Nephron progenitor cell (in vitro differentiated cells): ENCODE data around the gene TNFRSF14.

ENCODE experiments used
- DNase-seq: peaks from one replicate; pipeline ENCODE4 v3.0.0; 2021
- H3K27ac Mint-ChIP-seq: 2 replicates; pipeline ENCODE4 v1.8.0; 2021; ENCODE audit warnings: mild to moderate bottlenecking, moderate library complexity, mixed read lengths
- H3K27me3 Mint-ChIP-seq: 2 replicates; pipeline ENCODE4 v1.8.0; 2021; ENCODE audit warnings: mild to moderate bottlenecking, low read depth, mixed read lengths; ENCODE audit not compliant: poor library complexity
- H3K36me3 Mint-ChIP-seq: 2 replicates; pipeline ENCODE4 v1.8.0; 2021; ENCODE audit warnings: low read depth, mixed read lengths
- H3K4me1 Mint-ChIP-seq: 2 replicates; pipeline ENCODE4 v1.8.0; 2021; ENCODE audit warnings: mixed read lengths
- H3K4me3 Mint-ChIP-seq: 2 replicates; pipeline ENCODE4 v1.8.0; 2021; ENCODE audit warnings: mild to moderate bottlenecking, moderate library complexity, mixed read lengths
- H3K9me3 Mint-ChIP-seq: 2 replicates; pipeline ENCODE4 v1.8.0; 2021; ENCODE audit warnings: mild to moderate bottlenecking, moderate library complexity, mixed read lengths
- CTCF ChIP-seq: fragments of 200-600 bp; sonication (generic); IDR thresholded peaks from 2 replicates; pipeline ENCODE4 v1.5.0; 2021; ENCODE audit warnings: antibody characterized with exemption

The TNFRSF14 gene

GRCh38 chr1:2586154-2587070 lies 30.2 kb downstream of the TNFRSF14 start, which contains the start of gene PRXL2B:
TSS of gene PRXL2B (plus strand) at chr1:2586777. CDS start at chr1:2586886, 109 bp downstream.
- H3K4me3 Mint-ChIP-seq, result peak within 1 kb of the TSS; percentile 87

GRCh38 chr1:2587071-2587859 lies 31.1 kb downstream of the TNFRSF14 start:
- TF ChIP-seq CTCF, result no peak
- Mint-ChIP-seq H3K4me3 (peak overlapping the region; percentile 75), H3K9me3 (peaks cover 5% of the 10 kb centered on the region), H3K27me3 (peaks cover 3% of the 10 kb centered on the region), H3K36me3 (peaks cover 10% of the 10 kb centered on the region), H3K4me1 (peaks cover 28% of the 10 kb centered on the region), H3K27ac (no peak overlapping the region)
- no peak for DNase-seq

More at GRCh38 chr1:2586154-2587070, 30.2 kb downstream of the TNFRSF14 start, which contains the start of gene PRXL2B:
- no peak for TF ChIP-seq CTCF
- H3K27me3 Mint-ChIP-seq, result peaks cover 4% of the 10 kb centered on the region
- H3K27ac Mint-ChIP-seq, result no peak within 1 kb of the TSS
- H3K9me3 Mint-ChIP-seq, result peaks cover 5% of the 10 kb centered on the region
- H3K36me3 Mint-ChIP-seq, result peaks cover 10% of the 10 kb centered on the region
- H3K4me1 Mint-ChIP-seq, result peaks cover 34% of the 10 kb centered on the region
- DNase-seq, result peak; percentile 100

- peaks cover 3% of the 10 kb centered on the region for H3K27me3 Mint-ChIP-seq
- H3K9me3 Mint-ChIP-seq, result peaks cover 5% of the 10 kb centered on the region
- peaks cover 24% of the 10 kb centered on the region for H3K4me1 Mint-ChIP-seq
- peaks cover 10% of the 10 kb centered on the region for H3K36me3 Mint-ChIP-seq
- H3K4me3 Mint-ChIP-seq, result peak overlapping the region; percentile 75
- DNase-seq, result no peak
- no peak overlapping the region for H3K27ac Mint-ChIP-seq
- no peak for TF ChIP-seq CTCF
Measured at GRCh38 chr1:2587860-2588571, 31.8 kb downstream of the TNFRSF14 start.

GRCh38 chr1:2588661-2589430 lies 32.7 kb downstream of the TNFRSF14 start:
- TF ChIP-seq CTCF, result no peak
- Mint-ChIP-seq H3K4me3 (no peak overlapping the region), H3K4me1 (peaks cover 18% of the 10 kb centered on the region), H3K27ac (no peak overlapping the region), H3K9me3 (peaks cover 5% of the 10 kb centered on the region), H3K36me3 (peaks cover 10% of the 10 kb centered on the region), H3K27me3 (peaks cover under 1% of the 10 kb centered on the region)
- no peak for DNase-seq
